Measurements from ENCODE around the gene C3orf18.

Gene C3orf18

GRCh38 chr3:50552598-50552997 is 14.9 kb downstream of the C3orf18 start:
- no peak for FAIRE-seq
- DNase-seq (ENCODE audit: insufficient read length, low spot score) = no peak

- DNase-seq (ENCODE audit: insufficient read length, low spot score) (no peak), FAIRE-seq (no peak)
Observed at GRCh38 chr3:50551681-50552435, 15.7 kb downstream of the C3orf18 start.

- FAIRE-seq (no peak), DNase-seq (ENCODE audit: insufficient read length, low spot score) (no peak)
Observed at GRCh38 chr3:50551054-50551659, 16.4 kb downstream of the C3orf18 start.

- FAIRE-seq = peak; percentile 82
- DNase-seq (ENCODE audit: insufficient read length, low spot score) = peak; percentile 64
Observed at GRCh38 chr3:50550079-50550736, 17.3 kb downstream of the C3orf18 start.

GRCh38 chr3:50549226-50549625 is 18.3 kb downstream of the C3orf18 start:
- FAIRE-seq = no peak

GRCh38 chr3:50545781-50546180 is 21.8 kb downstream of the C3orf18 start:
- no peak for DNase-seq (ENCODE audit: insufficient read length, low spot score)
- FAIRE-seq = no peak

More at GRCh38 chr3:50549226-50549625, 18.3 kb downstream of the C3orf18 start:
- no peak for DNase-seq (ENCODE audit: insufficient read length, low spot score)

- peak; percentile 85 for DNase-seq (ENCODE audit: insufficient read length, low spot score)
- peak; percentile 93 for FAIRE-seq
Observed at GRCh38 chr3:50542177-50543034, 25.1 kb downstream of the C3orf18 start.

GRCh38 chr3:50539356-50540286 is 27.9 kb downstream of the C3orf18 start:
- FAIRE-seq = no peak
- DNase-seq (ENCODE audit: insufficient read length, low spot score) = no peak

GRCh38 chr3:50537421-50538129 is 30.0 kb downstream of the C3orf18 start:
- DNase-seq (ENCODE audit: insufficient read length, low spot score) (no peak), FAIRE-seq (no peak)

- FAIRE-seq (no peak), DNase-seq (ENCODE audit: insufficient read length, low spot score) (no peak)
Observed at GRCh38 chr3:50536471-50537180, 30.9 kb downstream of the C3orf18 start.

- FAIRE-seq (no peak), DNase-seq (ENCODE audit: insufficient read length, low spot score) (no peak)
Observed at GRCh38 chr3:50534681-50535330, 32.7 kb downstream of the C3orf18 start.

- DNase-seq (ENCODE audit: insufficient read length, low spot score) (no peak), FAIRE-seq (no peak)
Observed at GRCh38 chr3:50533807-50534461, 33.6 kb downstream of the C3orf18 start.

GRCh38 chr3:50533316-50533715 is 34.2 kb downstream of the C3orf18 start:
- DNase-seq (ENCODE audit: insufficient read length, low spot score) = no peak
- no peak for FAIRE-seq

- no peak for DNase-seq (ENCODE audit: insufficient read length, low spot score)
- FAIRE-seq = no peak
Observed at GRCh38 chr3:50532062-50532705, 35.4 kb downstream of the C3orf18 start.

- no peak for DNase-seq (ENCODE audit: insufficient read length, low spot score)
- no peak for FAIRE-seq
Observed at GRCh38 chr3:50531201-50531600, 36.3 kb downstream of the C3orf18 start.

GRCh38 chr3:50530001-50530970 is 37.3 kb downstream of the C3orf18 start:
- no peak for DNase-seq (ENCODE audit: insufficient read length, low spot score)
- FAIRE-seq = no peak

Data from GM19239 (cell line).